HK-2 (cell line): ENCODE measurements around the gene CA7.

Experiments used
- DNase-seq: peaks from one replicate; pipeline ENCODE4 v3.0.0-alpha.2; 2018; ENCODE audit not compliant: unreplicated experiment

Gene CA7

DNA sequence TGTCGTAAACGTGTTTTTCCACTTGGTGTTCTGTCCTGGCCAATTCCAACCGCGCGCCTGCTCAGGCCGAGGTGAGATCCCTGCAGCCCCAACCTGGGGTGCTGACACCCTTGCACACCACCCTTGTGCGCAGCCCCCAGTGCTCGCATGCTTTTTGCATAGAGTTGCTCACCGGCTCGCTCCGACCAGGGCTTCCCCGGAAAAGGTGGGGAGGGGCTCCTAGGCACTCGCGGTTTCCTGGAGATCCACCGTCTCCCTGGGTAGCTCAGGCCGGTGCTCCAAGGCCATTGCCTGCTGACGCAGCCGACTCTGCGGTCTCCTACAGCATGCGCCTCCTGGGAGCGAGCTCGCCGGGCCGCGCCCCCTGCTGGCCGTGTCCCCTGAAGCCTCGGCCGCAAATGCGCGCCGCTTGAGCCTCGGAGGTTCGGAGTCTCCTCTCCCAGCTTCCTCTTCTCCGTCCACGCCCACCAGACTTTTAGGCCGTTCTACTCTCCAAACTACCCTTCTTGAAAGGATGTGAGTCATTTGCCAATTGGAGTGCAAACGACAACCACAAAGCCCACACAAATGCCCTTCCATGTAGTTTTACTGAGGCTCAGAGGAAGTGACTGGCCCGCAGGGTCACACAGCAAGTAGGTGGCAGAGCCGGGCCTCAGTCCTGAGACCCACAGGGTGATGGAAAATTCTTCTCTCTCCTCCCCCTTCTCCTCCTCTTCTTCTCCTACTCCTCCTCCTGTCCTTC is 28.9 kb downstream of the CA7 start:
- DNase-seq, result peak; percentile 99

DNA sequence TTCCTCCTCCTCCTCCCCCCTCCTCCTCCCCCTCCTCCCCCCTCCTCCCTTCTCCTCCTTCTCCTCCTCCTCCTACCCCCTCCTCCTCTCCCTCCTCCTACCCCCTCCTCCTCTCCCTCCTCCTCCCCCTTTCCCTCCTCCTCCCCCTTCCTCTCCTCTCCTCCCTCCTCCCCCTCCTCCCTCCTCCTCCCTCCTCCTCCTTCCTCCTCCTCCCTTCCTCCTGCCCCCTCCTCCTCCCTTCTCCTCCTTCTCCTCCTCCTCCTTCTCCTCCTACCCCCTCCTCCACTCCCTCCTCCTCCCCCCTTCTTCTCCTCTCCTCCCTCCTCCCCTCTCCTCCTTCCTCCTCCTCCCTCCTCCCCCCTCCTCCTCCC is 29.5 kb downstream of the CA7 start:
- no peak for DNase-seq

DNA sequence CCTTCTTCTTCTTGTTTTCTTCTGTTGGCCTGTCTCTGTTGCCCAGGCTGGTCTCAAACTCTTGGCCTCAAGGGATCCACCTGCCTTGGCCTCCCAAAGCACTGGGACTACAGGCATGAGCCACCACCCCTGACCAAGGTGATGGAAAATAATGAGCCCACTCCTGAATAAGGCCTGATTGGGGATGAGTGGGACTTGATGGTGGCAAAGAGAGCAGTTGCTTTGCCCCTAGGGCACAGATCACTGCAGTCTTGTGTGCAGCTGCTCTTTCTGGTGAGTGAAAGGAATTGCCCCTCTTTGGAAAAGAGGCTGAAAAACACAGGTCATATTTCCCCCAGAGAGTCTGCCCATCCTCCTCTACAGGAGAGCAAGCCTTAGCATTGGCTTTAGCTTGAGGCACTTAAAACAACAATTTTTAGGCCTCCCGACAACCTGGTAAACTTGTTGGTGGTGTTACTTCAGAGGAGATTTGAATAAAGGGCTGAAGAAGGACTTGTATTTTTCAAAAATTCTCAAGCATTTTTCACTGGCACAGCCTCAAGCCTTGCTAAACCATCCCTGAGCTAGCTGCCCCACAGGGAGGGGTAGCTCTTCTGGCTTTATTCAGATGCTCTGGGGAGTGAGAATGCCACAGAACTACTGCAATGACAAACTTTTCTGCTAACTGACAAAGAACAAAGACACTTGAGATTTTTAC is 30.0 kb downstream of the CA7 start:
- peak; percentile 33 for DNase-seq

DNA sequence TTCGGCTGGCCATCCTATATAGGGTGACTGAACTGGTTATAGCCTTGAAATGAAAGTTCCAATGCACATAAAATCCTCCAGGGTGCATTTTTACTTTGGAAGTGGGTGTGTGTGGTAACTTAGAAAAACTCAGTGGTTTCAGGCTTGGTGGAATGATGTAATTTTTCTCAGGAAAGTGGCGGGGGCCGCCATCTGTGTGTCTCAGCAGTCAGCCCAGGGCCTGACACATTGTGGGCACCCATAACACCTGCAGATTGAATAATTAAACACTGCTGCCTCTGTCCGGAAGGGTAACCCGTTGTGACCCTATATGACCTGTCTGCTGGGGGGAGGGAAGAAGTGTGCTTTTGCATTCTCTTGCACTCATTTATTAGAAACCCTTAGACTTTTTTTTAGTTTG is 33.9 kb downstream of the CA7 start:
- DNase-seq, result no peak

DNA sequence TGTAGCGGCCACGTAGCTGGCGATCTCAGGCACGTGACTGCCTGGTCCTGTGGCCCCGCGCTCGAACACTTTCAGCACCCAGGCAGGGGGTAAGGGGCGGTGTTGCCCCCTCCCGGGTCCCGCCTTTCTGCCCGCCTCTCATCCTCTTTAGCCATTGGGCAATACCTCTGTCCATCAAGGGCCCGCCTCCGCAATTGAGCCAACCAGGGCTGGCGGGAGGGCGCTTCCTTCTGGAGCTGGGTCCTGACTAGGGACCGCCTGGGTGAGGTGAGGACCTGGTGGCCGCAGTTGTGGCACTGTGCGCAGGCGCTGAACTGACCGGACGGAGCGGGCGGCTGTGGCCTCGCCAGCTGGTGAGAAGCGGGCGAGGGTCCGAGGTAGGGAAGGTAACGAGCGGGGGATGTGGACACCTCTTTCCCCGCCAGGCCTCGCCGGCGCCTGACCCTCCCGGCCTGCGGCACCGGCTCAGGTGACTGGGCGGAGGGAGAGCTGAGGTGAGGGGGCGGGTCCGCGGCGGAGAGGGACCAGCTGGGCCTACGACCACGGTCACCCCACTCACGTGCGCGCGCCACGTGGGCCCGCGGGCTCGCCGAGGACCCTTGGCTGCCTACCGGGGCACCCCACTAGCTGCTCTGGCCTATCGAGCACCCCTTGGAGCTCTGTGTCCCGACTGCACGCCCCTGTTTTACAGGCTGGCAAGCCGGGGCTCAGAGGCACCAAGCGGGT is 36.2 kb downstream of the CA7 start, which contains the start of gene PDP2:
PDP2 (plus strand) TSS at position 228 of the 726 bp plus-strand sequence. CDS start 3,770 bp downstream, outside the sequence.
- peak; percentile 97 for DNase-seq

DNA sequence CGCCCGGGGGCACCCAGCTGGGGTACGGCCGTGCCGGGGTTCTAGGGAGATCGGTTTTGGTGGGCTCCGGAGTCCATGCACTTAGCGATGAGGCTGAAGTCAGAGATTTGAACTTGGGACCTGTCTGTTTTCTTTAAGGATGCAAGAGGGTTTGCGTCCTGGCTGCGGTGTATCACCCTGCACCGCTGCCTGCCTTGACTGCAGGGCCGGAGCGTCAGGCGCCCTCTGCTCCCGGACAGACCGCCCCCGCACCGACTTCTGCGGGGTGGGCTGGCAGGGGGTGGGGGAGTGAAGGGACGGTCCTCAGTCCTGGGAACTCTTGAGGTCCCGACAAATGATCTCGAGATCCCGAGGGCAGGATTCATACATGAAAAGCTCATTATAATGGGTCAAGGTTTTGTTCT is 36.8 kb downstream of the CA7 start:
- DNase-seq, result no peak

DNA sequence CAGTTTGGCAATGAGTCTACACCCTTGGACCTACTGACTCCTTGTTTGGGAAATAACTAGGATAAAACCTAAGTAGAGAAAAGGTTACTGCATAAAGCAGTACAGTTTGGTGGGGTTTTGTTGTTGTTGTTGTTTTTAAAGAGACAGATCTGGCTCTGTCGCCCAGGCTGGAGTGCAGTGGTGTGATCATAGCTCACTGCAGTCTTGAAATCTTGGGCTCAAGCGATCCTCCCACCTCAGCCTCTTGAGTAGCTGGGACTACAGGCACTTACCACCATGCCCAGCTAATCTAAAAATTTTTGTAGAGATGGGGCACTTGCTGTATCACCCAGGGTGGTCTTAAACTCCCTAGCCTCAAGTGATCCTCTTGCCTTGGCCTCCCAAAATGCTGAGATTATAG is 37.3 kb downstream of the CA7 start:
- DNase-seq, result no peak

DNA sequence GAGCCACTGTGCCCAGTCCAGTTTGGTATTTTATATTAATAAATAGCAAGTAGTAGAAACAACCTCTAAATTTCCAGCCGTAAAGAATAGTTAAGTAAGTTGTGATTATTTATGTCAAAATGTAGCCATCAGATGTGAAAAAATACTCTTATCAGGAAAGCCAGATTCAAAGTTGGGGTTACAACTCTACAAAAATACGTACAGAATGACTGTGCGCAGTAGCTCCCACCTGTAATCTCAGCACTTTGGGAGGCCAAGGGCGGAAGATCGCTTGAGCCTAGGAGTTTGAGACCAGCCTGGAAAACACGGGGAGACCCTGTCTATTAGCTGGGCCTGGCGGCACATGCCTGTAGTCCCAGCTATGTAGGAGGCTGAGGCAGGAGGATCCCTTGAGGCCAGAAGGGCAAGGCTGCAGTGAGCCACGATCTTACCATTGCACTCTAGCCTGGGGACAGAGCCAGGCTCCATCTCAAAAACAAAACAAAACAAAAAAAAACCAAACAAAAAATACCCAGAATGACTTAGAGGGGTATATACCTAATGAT is 37.8 kb downstream of the CA7 start:
- no peak for DNase-seq

DNA sequence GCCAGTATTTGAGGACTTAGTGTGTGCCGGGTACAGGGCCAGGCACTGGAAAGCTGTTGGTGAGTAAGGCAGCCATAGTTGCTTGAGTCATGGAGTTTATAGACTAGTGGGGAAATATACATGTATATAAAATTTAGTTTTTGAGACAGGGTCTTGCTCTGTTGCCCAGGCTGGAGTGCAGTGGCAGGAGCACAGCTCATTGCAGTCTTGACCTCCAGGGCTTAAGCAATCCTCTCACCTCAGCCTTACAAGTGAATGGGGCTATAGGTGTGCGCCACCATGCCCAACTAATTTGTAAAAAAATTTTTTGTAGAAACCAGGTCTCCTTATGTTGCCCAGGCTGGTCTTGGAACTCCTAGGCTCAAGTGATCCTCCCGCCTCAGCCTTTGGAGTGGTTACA is 38.5 kb downstream of the CA7 start:
- no peak for DNase-seq

DNA sequence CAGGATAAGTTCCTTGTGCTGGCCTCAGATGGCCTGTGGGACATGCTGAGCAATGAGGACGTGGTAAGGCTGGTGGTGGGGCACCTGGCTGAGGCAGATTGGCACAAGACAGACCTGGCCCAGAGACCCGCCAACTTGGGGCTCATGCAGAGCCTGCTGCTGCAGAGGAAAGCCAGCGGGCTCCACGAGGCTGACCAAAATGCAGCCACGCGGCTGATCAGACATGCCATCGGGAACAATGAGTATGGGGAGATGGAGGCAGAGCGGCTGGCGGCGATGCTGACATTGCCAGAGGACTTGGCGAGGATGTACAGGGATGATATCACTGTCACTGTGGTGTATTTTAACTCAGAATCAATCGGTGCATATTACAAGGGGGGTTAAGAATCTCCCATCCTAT is 41.3 kb downstream of the CA7 start:
- no peak for DNase-seq

DNA sequence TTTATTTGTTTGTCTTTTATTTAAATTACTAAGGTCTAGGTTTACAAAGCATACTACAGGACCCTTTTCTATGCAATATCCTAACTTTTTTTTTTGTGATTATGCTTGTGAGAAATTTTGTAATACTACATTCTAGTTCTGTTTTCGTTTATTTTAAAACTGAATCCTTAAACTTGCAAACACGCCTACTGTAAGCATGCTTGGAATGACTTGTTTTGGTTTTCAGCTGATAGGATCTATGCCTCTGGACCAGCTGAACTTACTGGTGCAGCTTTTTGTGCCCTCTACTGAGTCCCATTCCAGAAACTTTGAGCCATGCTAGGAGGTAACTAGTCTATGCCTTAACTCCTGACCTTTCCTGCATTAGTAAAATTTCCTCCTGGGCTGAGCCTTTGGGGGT is 42.1 kb downstream of the CA7 start:
- DNase-seq, result no peak

DNA sequence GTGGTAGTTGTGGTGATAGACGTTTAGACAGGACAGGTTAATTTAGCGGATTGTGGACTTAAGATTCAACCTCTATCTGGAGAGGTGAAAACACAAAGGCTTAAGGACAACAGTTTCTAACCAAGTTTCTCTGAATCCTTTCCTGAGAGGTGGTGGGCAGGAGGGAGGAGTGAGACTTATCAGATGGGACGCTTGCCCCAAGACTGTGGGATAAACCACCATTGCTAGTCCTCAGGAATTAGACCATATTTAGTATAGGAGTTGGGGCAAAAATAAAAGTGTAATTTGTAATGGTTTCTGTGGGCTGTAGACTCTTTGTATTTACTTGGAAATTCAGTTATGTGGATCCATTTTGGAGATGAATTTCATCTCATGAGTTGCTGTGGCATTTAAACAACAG is 42.7 kb downstream of the CA7 start:
- no peak for DNase-seq

DNA sequence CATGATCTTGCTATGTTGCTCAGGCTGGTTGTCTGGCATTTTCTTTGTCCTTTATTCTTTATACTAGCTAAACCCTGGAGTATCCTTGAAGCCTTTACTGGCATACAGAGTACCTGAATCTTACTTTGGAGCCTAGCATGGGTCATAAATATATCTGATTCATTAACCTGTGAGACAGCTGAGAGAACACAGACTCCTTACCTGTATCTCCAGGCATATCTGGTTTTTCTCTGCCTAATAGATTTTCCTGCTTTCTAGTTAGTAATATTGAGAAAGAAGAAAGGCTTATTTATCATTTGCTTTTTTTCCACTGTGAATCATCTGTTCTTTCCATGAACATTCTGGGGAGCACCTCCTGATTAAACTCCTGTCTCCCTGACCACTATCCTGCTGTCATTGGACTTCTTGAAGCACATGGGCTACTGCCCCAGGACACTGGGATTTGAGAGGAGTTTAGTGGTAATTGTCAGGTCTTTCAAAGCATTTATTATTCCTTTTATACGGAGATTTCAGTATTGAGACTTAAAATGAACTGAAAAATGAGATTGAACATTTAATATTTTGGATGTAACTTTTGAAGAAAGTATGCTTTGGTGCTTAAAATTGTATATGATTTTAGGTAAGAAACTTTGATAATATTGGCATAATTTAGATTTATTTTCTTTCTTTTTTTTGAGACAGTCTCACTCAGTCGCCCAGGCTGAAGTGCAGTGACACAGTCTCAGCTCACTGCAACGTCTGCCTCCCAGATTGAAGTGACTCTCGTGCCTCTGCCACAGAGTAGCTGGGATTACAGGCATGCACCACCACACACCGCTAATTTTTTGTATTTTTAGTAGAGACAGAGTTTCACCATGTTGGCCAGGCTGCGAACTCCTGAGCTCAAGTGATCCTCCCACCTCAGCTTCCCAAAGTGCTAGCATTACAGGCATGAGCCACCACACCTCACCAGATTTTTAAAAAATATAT is 44.7 kb downstream of the CA7 start:
- DNase-seq, result no peak

DNA sequence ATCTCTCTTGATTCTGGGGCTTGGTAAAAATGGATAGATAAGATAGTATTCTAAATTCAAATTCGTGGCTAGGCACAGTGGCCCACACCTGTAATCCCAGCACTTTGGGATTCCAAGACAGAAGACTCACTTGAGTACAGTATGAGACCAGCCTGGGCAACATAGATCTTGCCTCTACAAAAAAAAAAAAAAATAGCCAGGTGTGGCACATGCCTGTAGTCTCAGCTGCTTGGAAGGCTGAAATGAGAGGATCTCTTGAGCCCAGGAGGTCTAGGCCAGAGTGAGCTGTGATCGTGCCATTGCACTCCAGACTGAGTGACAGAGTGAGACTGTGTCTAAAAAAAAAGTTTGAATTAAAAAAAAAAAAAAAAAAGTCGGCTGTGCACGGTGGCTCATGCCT is 45.4 kb downstream of the CA7 start:
- no peak for DNase-seq

DNA sequence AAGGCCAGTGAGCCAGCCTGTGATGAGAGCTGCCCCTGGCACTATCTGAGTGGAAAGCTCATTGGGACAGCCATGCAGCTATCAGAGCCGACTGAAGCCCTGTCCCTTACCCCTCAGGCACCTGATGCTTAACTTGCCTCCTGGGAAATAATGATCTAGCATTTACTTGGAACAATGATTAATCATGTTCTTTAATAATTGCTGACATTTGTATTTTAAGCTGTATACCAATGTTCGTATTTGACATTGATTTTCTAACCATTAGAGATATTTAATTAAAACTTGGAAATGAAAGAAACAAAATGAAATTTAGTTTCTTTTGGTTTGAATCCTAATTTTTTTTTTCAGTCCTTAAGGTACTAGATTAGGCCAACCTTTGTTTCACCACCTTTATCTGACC is 46.6 kb downstream of the CA7 start:
- DNase-seq, result no peak

DNA sequence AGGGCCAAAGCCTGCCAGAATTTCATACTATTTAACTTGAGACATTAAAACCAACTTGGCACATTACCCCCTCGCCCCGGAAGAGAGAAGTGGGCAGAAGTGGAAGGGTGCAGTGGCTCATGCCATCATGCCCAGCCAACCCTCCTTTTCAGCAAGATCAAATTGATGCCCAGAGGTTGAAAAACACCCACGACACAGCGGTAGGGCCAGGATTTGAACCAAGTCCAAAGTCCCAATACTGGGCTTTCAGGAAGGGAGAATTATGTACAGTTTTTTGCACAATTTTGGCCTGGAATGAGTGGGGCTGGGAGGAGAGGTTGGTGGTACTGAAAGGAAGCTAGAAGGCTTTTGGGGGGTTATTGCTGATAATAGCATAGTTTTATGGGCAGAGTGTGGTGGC is 47.1 kb downstream of the CA7 start:
- no peak for DNase-seq

DNA sequence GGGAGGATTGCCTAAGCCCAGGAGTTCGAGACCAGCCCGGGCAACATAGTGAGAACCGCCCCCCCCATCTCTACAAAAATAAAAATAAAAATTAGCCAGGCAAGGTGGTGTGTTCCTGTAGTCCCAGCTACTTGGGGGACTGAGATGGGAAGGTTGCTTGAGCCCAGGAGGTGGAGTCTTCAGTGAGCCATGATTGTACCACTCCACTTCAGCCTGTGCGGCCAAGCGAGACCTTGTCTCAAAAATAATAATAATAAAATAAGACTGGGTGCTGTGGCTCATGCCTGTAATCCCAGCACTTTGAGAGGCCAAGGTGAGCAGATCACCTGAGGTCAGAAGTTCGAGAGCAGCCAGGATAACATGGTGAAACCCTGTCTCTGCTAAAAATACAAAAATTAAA is 47.6 kb downstream of the CA7 start:
- no peak for DNase-seq

DNA sequence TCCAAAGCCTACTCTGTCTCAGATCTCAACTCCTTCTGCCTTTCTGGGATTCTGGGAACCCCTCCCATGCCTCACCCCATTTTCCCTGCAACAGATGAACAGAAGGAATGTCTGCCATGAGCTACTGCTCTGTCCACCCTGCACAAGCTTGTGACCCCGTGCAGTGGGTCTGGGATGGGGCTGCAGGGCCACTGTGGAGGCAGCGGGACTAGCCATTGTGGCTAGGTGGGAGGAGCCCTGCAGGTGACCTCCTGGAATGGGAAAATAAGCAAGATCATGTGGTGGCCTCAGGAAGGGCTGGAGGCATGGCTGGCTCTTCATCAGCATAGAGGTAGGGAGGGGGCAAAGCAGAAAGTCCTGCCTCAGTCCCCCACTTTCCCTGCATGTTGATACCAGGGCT is 49.8 kb downstream of the CA7 start:
- DNase-seq, result no peak

DNA sequence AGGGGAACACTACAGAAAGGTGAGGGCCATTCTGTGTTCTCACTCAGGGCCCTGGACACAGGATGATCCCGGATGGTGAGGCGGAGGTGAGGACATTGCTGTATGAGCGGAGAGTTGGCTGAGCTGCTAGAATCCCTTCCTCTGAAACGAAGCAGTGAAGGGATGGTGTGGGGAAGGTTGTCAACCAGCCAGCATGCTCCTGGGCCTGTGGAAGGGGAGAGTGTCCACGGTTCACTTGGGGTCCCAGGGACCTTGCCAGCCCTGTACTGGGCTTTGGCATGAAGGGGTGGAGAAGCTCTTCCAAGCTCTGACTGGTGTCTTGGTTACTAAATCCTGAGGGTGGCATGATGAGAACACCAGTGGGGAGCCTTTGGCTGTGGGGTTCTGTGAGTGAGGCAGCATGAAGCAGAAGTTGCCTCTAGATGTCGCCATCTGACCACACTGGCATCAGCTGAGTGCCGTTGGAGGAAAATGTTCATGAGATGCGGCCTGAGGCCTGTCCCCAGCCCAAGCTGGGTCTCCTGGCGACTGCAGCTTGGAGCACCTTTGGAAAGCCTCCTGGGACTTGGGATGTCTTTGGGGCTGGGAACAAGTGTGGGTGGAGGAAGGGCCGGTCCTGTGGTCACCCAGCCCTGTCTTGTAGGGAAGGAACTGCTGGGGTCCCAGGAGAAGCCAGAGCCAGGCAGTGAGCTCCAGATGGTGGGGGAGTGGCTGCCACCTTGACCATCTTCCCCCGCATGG is 50.9 kb downstream of the CA7 start:
- peak; percentile 67 for DNase-seq

DNA sequence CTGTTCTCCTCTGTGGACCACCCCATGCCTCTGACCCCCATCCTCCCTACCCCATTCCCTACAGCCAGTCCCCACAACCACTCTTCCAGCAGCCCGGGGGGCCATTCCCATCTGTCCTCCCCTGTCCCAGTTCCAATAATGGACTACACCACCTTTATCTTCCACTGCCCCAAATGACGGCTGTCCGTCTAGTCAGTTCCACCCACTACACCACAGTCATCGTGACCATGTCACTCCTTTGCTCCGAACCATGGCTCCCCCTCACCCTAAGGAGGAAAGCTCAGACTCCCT is 51.4 kb downstream of the CA7 start:
- DNase-seq, result no peak

DNA sequence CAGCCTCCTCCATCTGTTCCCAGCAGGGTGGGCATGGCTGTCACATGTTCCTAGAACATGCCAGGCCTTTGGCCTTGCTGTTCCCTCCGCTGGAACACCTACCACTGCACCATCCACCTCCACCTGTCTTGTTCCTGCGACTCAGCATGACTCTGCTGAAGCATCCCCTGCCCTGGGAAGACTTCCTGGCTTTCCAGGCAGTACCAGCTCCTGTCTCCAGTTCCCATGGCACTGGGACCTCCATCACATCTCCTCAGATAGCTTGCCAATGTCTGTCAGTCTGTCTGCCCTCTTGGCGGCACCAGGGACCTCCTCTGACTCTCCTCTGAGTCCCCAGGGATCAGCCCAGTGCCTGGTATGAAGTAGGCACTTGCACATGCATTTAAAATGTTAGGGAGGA is 51.8 kb downstream of the CA7 start:
- DNase-seq, result no peak
